Activated B cell treated with CpG ODN at 0.5 μM for 24 hours (primary cell): ENCODE measurements around the gene GALNT2. TPM values are rescaled to one million over a fixed set of nuclear protein-coding genes. Genes with fewer than 3 reads are reported as not detected.

Source experiments
- ATAC-seq: fragments of 200-7000 bp; cut with Tn5 transposase; one replicate; pipeline ENCODE4 v1.10.0; 2021; ENCODE audit warnings: low read depth, mild to moderate bottlenecking, moderate library complexity
- CTCF ChIA-PET: fragments of 350-600 bp; sonication (Branson Sonifier 250); formaldehyde crosslinking; loops from one replicate; lab custom pipeline; 2021; ENCODE audit warnings: antibody characterized with exemption; lab: Charles Lee
- POLR2A ChIA-PET: fragments of 350-600 bp; sonication (Branson Sonifier 250); formaldehyde crosslinking; loops from one replicate; lab custom pipeline; 2021; ENCODE audit warnings: antibody characterized with exemption; lab: Charles Lee
- DNase-seq: peaks from one replicate; pipeline ENCODE4 v3.0.0; 2022
- H3K27ac Mint-ChIP-seq: one replicate; pipeline ENCODE4 v1.8.0; 2020; ENCODE audit warnings: mixed read lengths
- H3K27me3 Mint-ChIP-seq: one replicate; pipeline ENCODE4 v1.8.0; 2021; ENCODE audit warnings: mixed read lengths
- H3K36me3 Mint-ChIP-seq: one replicate; pipeline ENCODE4 v1.8.0; 2021; ENCODE audit warnings: low read depth, mixed read lengths
- H3K4me1 Mint-ChIP-seq: one replicate; pipeline ENCODE4 v1.8.0; 2021; ENCODE audit warnings: mixed read lengths
- H3K4me3 Mint-ChIP-seq: one replicate; pipeline ENCODE4 v1.8.0; 2020; ENCODE audit warnings: mild to moderate bottlenecking, mixed read lengths
- H3K9me3 Mint-ChIP-seq: one replicate; pipeline ENCODE4 v1.8.0; 2020; ENCODE audit warnings: mixed read lengths
- CTCF ChIP-seq: fragments of 200-600 bp; IDR thresholded peaks from one replicate; pipeline ENCODE4 v1.8.0; 2022; ENCODE audit warnings: antibody characterized with exemption, mild to moderate bottlenecking
- intact Hi-C: fragments of 100-400 bp; cut with micrococcal nuclease; formaldehyde crosslinking; loops from one replicate; pipeline ENCODE4 v1.15.1; 2024
- total RNA-seq: library from RNA; stranded (reverse); gene quantifications from 2 replicates; pipeline ENCODE4 v1.2.3, GENCODE V29; 2022

The GALNT2 gene
- total RNA-seq, 1 donor from 2014 or later = 108 TPM

- Mint-ChIP-seq H3K27ac (no peak overlapping the region), H3K4me1 (no peaks in the 10 kb centered on the region), H3K27me3 (peaks cover 2% of the 10 kb centered on the region), H3K9me3 (no peaks in the 10 kb centered on the region), H3K36me3 (no peaks in the 10 kb centered on the region), H3K4me3 (no peak overlapping the region)
- ChIA-PET CTCF (no interaction called here), POLR2A (no interaction called here)
- TF ChIP-seq CTCF = no peak
- ATAC-seq (no peak), DNase-seq (no peak)
- intact Hi-C loops = no loop called here
Observed at GRCh38 chr1:230317823-230318819, 251.1 kb downstream of the GALNT2 start.

GRCh38 chr1:230319014-230319747 is 252.1 kb downstream of the GALNT2 start:
- Mint-ChIP-seq H3K4me3 (no peak overlapping the region), H3K27me3 (peaks cover 2% of the 10 kb centered on the region), H3K4me1 (no peaks in the 10 kb centered on the region), H3K36me3 (no peaks in the 10 kb centered on the region), H3K27ac (no peak overlapping the region), H3K9me3 (no peaks in the 10 kb centered on the region)
- intact Hi-C loops = no loop called here
- no peak for TF ChIP-seq CTCF
- CTCF ChIA-PET = no interaction called here
- ATAC-seq = no peak
- no peak for DNase-seq
- POLR2A ChIA-PET = no interaction called here

GRCh38 chr1:230320804-230321203 is 253.8 kb downstream of the GALNT2 start:
- ChIA-PET CTCF (no interaction called here), POLR2A (no interaction called here)
- no peaks in the 10 kb centered on the region for H3K36me3 Mint-ChIP-seq
- no peaks in the 10 kb centered on the region for H3K4me1 Mint-ChIP-seq
- intact Hi-C loops = no loop called here
- peaks cover 5% of the 10 kb centered on the region for H3K27me3 Mint-ChIP-seq
- ATAC-seq (no peak), DNase-seq (no peak)
- H3K27ac Mint-ChIP-seq = no peak overlapping the region
- no peak for TF ChIP-seq CTCF
- H3K4me3 Mint-ChIP-seq = no peak overlapping the region
- no peaks in the 10 kb centered on the region for H3K9me3 Mint-ChIP-seq

GRCh38 chr1:230321341-230321740 is 254.3 kb downstream of the GALNT2 start:
- ATAC-seq = no peak
- TF ChIP-seq CTCF = no peak
- ChIA-PET POLR2A (no interaction called here), CTCF (no interaction called here)
- H3K4me3 Mint-ChIP-seq = no peak overlapping the region
- DNase-seq = no peak
- intact Hi-C loops = no loop called here
- no peaks in the 10 kb centered on the region for H3K4me1 Mint-ChIP-seq
- H3K36me3 Mint-ChIP-seq = no peaks in the 10 kb centered on the region
- no peaks in the 10 kb centered on the region for H3K9me3 Mint-ChIP-seq
- peaks cover 5% of the 10 kb centered on the region for H3K27me3 Mint-ChIP-seq
- H3K27ac Mint-ChIP-seq = no peak overlapping the region
